Raji (cell line): ENCODE results near the gene KCND3.

Source experiments
- POLR2A ChIP-seq: IDR thresholded peaks from 2 replicates; pipeline ENCODE4 v1.6.1; 2011; ENCODE audit warnings: low read depth, low read length, control low read depth; ENCODE audit not compliant: insufficient read depth

The KCND3 gene

GRCh38 chr1:111887875-111888274 lies 101.6 kb downstream of the KCND3 start:
- no peak for TF ChIP-seq POLR2A

- no peak for TF ChIP-seq POLR2A
Observed at GRCh38 chr1:111887385-111887784, 102.1 kb downstream of the KCND3 start.

- TF ChIP-seq POLR2A, result no peak
Observed at GRCh38 chr1:111886741-111887140, 102.7 kb downstream of the KCND3 start.

GRCh38 chr1:111884772-111885443 lies 104.6 kb downstream of the KCND3 start:
- TF ChIP-seq POLR2A, result no peak

- TF ChIP-seq POLR2A, result no peak
Observed at GRCh38 chr1:111882986-111883560, 106.4 kb downstream of the KCND3 start.

- TF ChIP-seq POLR2A, result no peak
Observed at GRCh38 chr1:111882559-111882958, 106.9 kb downstream of the KCND3 start.

- TF ChIP-seq POLR2A, result no peak
Observed at GRCh38 chr1:111880881-111881837, 108.3 kb downstream of the KCND3 start.

GRCh38 chr1:111879081-111879480 lies 110.4 kb downstream of the KCND3 start:
- TF ChIP-seq POLR2A, result no peak

- no peak for TF ChIP-seq POLR2A
Observed at GRCh38 chr1:111878649-111879048, 110.8 kb downstream of the KCND3 start.

GRCh38 chr1:111878091-111878490 lies 111.4 kb downstream of the KCND3 start:
- TF ChIP-seq POLR2A, result no peak

- no peak for TF ChIP-seq POLR2A
Observed at GRCh38 chr1:111876631-111877030, 112.8 kb downstream of the KCND3 start.

- TF ChIP-seq POLR2A, result no peak
Observed at GRCh38 chr1:111875640-111876039, 113.8 kb downstream of the KCND3 start.

GRCh38 chr1:111873460-111874030 lies 115.9 kb downstream of the KCND3 start:
- no peak for TF ChIP-seq POLR2A

- no peak for TF ChIP-seq POLR2A
Observed at GRCh38 chr1:111870181-111870580, 119.3 kb downstream of the KCND3 start.

GRCh38 chr1:111867868-111868440 lies 121.5 kb downstream of the KCND3 start:
- TF ChIP-seq POLR2A, result no peak
